GM03348 (cell line): ENCODE results near the gene DOCK1.

Experiments
- DNase-seq: peaks from one replicate; pipeline ENCODE4 v3.0.0; 2012; ENCODE audit warnings: low spot score

DOCK1 gene

GRCh38 chr10:127467811-127468210, 562.6 kb downstream of the DOCK1 start:
- no peak for DNase-seq

- no peak for DNase-seq
These were observed 563.4 kb downstream of the DOCK1 start for GRCh38 chr10:127468632-127469031.

GRCh38 chr10:127470911-127471310, 565.7 kb downstream of the DOCK1 start:
- no peak for DNase-seq

GRCh38 chr10:127472976-127473375, 567.7 kb downstream of the DOCK1 start:
- no peak for DNase-seq

GRCh38 chr10:127474501-127474900, 569.3 kb downstream of the DOCK1 start:
- DNase-seq = no peak

- DNase-seq = no peak
These were observed 580.1 kb downstream of the DOCK1 start for GRCh38 chr10:127485153-127485857.

GRCh38 chr10:127486355-127486754, 581.1 kb downstream of the DOCK1 start:
- no peak for DNase-seq

- DNase-seq = peak; percentile 17
These were observed 587.5 kb downstream of the DOCK1 start for GRCh38 chr10:127492607-127493250.

- no peak for DNase-seq
These were observed 590.8 kb downstream of the DOCK1 start for GRCh38 chr10:127496035-127496434.

GRCh38 chr10:127497685-127498084, 592.5 kb downstream of the DOCK1 start:
- DNase-seq = no peak

GRCh38 chr10:127498087-127498486, 592.9 kb downstream of the DOCK1 start:
- DNase-seq = no peak

GRCh38 chr10:127500127-127500526, 594.9 kb downstream of the DOCK1 start:
- DNase-seq = no peak
